A549 (cell line): ENCODE results near the gene EIF3A. TPM values are rescaled to one million over a fixed set of nuclear protein-coding genes. Genes with fewer than 3 reads are reported as not detected.

Experiments
- ATAC-seq, 2 experiments: fragments of 200-7000 bp in 1 of 2; fragments of >200 bp in 1 of 2; cut with Nextera tagmentation in 1 of 2; cut with Tn5 transposase in 1 of 2; 3 replicates each; pipeline versions ENCODE4 v1.8.0 to v1.9.1; 2018 to 2020; ENCODE audit warnings: mild to moderate bottlenecking in 1 of 2, moderate library complexity in 1 of 2
- CTCF ChIA-PET: fragments of 300-600 bp; sonication (Branson Sonifier 250); formaldehyde crosslinking; extraction: SDS; loops from one replicate; lab custom pipeline; 2021; ENCODE audit warnings: antibody characterized with exemption, inconsistent platforms; lab: Yijun Ruan, JAX
- POLR2A ChIA-PET: fragments of 350-600 bp; formaldehyde crosslinking; extraction: SDS; loops from one replicate; lab custom pipeline; 2021; ENCODE audit warnings: antibody characterized with exemption, inconsistent platforms; lab: Yijun Ruan, JAX
- DNase-seq, 2 experiments: peaks; one replicate each; pipeline versions ENCODE4 v3.0.0 to v3.0.0-alpha.2; 2011 to 2016; ENCODE audit warnings: low read depth in 1 of 2, low spot score in 1 of 2
- FAIRE-seq: peaks from 2 replicates; lab custom pipeline; 2011; peaks lifted over from hg19 to GRCh38; lab: Jason Lieb, UNC
- H3K27ac ChIP-seq, 2 experiments: fragments of >200 bp; sonication (Bioruptor Twin); formaldehyde crosslinking; 3 replicates each; pipeline ENCODE4 v1.5.1; 2016 to 2017
- H3K4me1 ChIP-seq: fragments of >200 bp; sonication (Bioruptor Twin); formaldehyde crosslinking; 3 replicates; pipeline ENCODE4 v1.6.1; 2016
- H3K4me2 ChIP-seq: fragments of >200 bp; sonication (Bioruptor Twin); formaldehyde crosslinking; 3 replicates; pipeline ENCODE4 v1.6.1; 2016
- H3K4me3 ChIP-seq: fragments of >200 bp; sonication (Bioruptor Twin); formaldehyde crosslinking; 3 replicates; pipeline ENCODE4 v1.5.1; 2016
- H3K9me3 ChIP-seq: fragments of >200 bp; sonication (Bioruptor Twin); formaldehyde crosslinking; 3 replicates; pipeline ENCODE4 v1.6.1; 2016
- ATOH8 ChIP-seq: fragments of 250-450 bp; sonication (Bioruptor Pico); IDR thresholded peaks from 2 replicates; pipeline ENCODE4 v1.5.0; 2020; ENCODE audit warnings: low read depth, mild to moderate bottlenecking, moderate library complexity
- CBX2 ChIP-seq: fragments of 200-600 bp; sonication (generic); IDR thresholded peaks from 2 replicates; pipeline ENCODE4 v1.6.1; 2016; ENCODE audit warnings: low read depth, mild to moderate bottlenecking, borderline replicate concordance
- EHMT2 ChIP-seq: fragments of 200-600 bp; sonication (generic); IDR thresholded peaks from 2 replicates; pipeline ENCODE4 v1.6.1; 2016; ENCODE audit warnings: antibody characterized with exemption, low read depth, mild to moderate bottlenecking, moderate library complexity
- EP300 ChIP-seq, 2 experiments: fragments of >200 bp; sonication (Bioruptor Twin); formaldehyde crosslinking; IDR thresholded peaks; 2 replicates in 1 of 2; 3 replicates in 1 of 2; pipeline ENCODE4 v1.6.1; 2016 to 2017
- ESRRA ChIP-seq: fragments of 150-350 bp; IDR thresholded peaks from 2 replicates; pipeline ENCODE4 v1.6.1; 2014; ENCODE audit warnings: mild to moderate bottlenecking, low read length, borderline replicate concordance
- HES2 ChIP-seq: fragments of >200 bp; sonication (Bioruptor Twin); formaldehyde crosslinking; IDR thresholded peaks from 2 replicates; pipeline ENCODE4 v1.6.1; 2016
- HOXA7 ChIP-seq: fragments of 250-450 bp; sonication (Bioruptor Pico); IDR thresholded peaks from 2 replicates; pipeline ENCODE4 v1.5.0; 2020; ENCODE audit warnings: mild to moderate bottlenecking, moderate library complexity
- HOXB5 ChIP-seq: fragments of 250-450 bp; sonication (Bioruptor Pico); IDR thresholded peaks from 2 replicates; pipeline ENCODE4 v1.5.0; 2020; ENCODE audit warnings: mild to moderate bottlenecking, moderate library complexity
- JUN ChIP-seq, 2 experiments: fragments of >200 bp; sonication (Bioruptor Twin); formaldehyde crosslinking; IDR thresholded peaks; 2 replicates in 1 of 2; 3 replicates in 1 of 2; pipeline ENCODE4 v1.6.1; 2016 to 2017
- JUNB ChIP-seq: fragments of >200 bp; sonication (Bioruptor Twin); formaldehyde crosslinking; IDR thresholded peaks from 2 replicates; pipeline ENCODE4 v1.6.1; 2016
- KDM5A ChIP-seq: fragments of 200-600 bp; sonication (generic); IDR thresholded peaks from 2 replicates; pipeline ENCODE4 v1.6.1; 2016; ENCODE audit warnings: antibody characterized with exemption, mild to moderate bottlenecking
- MAFK ChIP-seq: fragments of 450-650 bp; IDR thresholded peaks from 2 replicates; pipeline ENCODE4 v1.6.1; 2014; ENCODE audit not compliant: partially characterized antibody
- MAZ ChIP-seq: fragments of 150-350 bp; IDR thresholded peaks from 2 replicates; pipeline ENCODE4 v1.6.1; 2014; ENCODE audit warnings: antibody characterized with exemption, low read depth, low read length, borderline replicate concordance
- NFE2L2 ChIP-seq: fragments of 150-350 bp; conservative IDR thresholded peaks from 2 replicates; pipeline ENCODE4 v1.6.1; 2014; ENCODE audit warnings: low read length
- NR3C1 ChIP-seq: fragments of >200 bp; sonication (Bioruptor Twin); formaldehyde crosslinking; IDR thresholded peaks from 3 replicates; pipeline ENCODE4 v1.6.1; 2017
- POLR2A ChIP-seq: IDR thresholded peaks from 2 replicates; pipeline ENCODE4 v1.6.1; 2012; ENCODE audit warnings: mild to moderate bottlenecking, low read length
- RAD21 ChIP-seq, 2 experiments: fragments of >200 bp in 1 of 2; sonication (Bioruptor Twin) in 1 of 2; formaldehyde crosslinking in 1 of 2; IDR thresholded peaks in 1 of 2; conservative IDR thresholded peaks in 1 of 2; 2 replicates in 1 of 2; 3 replicates in 1 of 2; pipeline ENCODE4 v1.6.1; 2012 to 2018; ENCODE audit warnings: inconsistent platforms in 1 of 2
- REST ChIP-seq: fragments of 200-600 bp; sonication (generic); IDR thresholded peaks from 2 replicates; pipeline ENCODE4 v1.6.1; 2016; ENCODE audit warnings: antibody characterized with exemption, mild to moderate bottlenecking, moderate library complexity
- TFCP2L1 ChIP-seq: fragments of 250-450 bp; sonication (Bioruptor Pico); IDR thresholded peaks from 2 replicates; pipeline ENCODE4 v1.5.0; 2021; ENCODE audit warnings: mild to moderate bottlenecking
- TP53 ChIP-seq: fragments of 250-450 bp; sonication (Bioruptor Pico); IDR thresholded peaks from 2 replicates; pipeline ENCODE4 v1.5.0; 2021; ENCODE audit warnings: mild to moderate bottlenecking, moderate library complexity
- USF2 ChIP-seq: fragments of 450-650 bp; IDR thresholded peaks from 2 replicates; pipeline ENCODE4 v1.6.1; 2014; ENCODE audit warnings: antibody characterized with exemption
- ZFP36 ChIP-seq: fragments of 450-650 bp; IDR thresholded peaks from 2 replicates; pipeline ENCODE4 v1.6.1; 2014; ENCODE audit warnings: borderline replicate concordance; ENCODE audit not compliant: partially characterized antibody
- ZSCAN20 ChIP-seq: fragments of 250-450 bp; sonication (Bioruptor Pico); IDR thresholded peaks from 2 replicates; pipeline ENCODE4 v1.8.0; 2022; ENCODE audit warnings: mild to moderate bottlenecking, moderate library complexity
- WGBS: methylation state at CpG from one replicate; pipeline ENCODE4 v1.1.6; 2017; ENCODE audit errors: missing lambda C conversion rate; 5-methylcytosine and 5-hydroxymethylcytosine counted together
- polyA plus RNA-seq, 4 experiments: library from polyadenylated mRNA; depleted of rRNA in 3 of 4; stranded (reverse); fragments of >200 nt; fragmentation: RNase III in 1 of 4; extraction: RNeasy Plus Mini Kit Qiagen cat#74134 plus additional on column Dnase treatment in 1 of 4; gene quantifications; 2 replicates in 3 of 4; 3 replicates in 1 of 4; pipeline ENCODE4 v1.2.3, GENCODE V29; 2011 to 2017

EIF3A gene
- polyA plus RNA-seq, 2 of the 4 experiments (the other 2 are of a cell fraction) = 71.0 to 154 TPM

GRCh38 chr10:119079599-119080520 is 757 bp downstream of the EIF3A start (continued):
- TF ChIP-seq JUNB (no peak), MAFK (no peak), TFCP2L1 (0 out of 2 replicates have a peak, but pooled peaks have one; percentile 40), HOXA7 (CRISPR knock-in tag) (no peak), MAZ (no peak), ZFP36 (no peak), CBX2 (no peak), REST (peak; percentile 64), ESRRA (0 out of 2 replicates have a peak, but pooled peaks have one; percentile 20), ATOH8 (CRISPR knock-in tag) (no peak), NR3C1 (no peak)

GRCh38 chr10:119078422-119079179 is 2.0 kb downstream of the EIF3A start:
- ATAC-seq (no peak), FAIRE-seq (no peak), DNase-seq (no peak)
- no peaks in the 10 kb centered on the region for H3K9me3 ChIP-seq
- ChIA-PET CTCF (no interaction called here), POLR2A (no interaction called here)
- peaks cover 40% of the 10 kb centered on the region for H3K4me1 ChIP-seq
- H3K4me3 ChIP-seq = peak overlapping the region; percentile 85
- H3K27ac ChIP-seq = peak overlapping the region; percentile 14 to 17; a peak in 2 of 6 replicates
- 27% methylated on average over 10 of the region's 10 CpGs for WGBS
- TF ChIP-seq ZSCAN20 (CRISPR knock-in tag) = no peak
- no peak for TF ChIP-seq TP53
- no peak for TF ChIP-seq KDM5A
- no peak for TF ChIP-seq JUN (IDR thresholded peaks at IDR 0.05)
- no peak for TF ChIP-seq HES2
- TF ChIP-seq RAD21 (conservative IDR thresholded peaks at IDR 0.05 in 1 of 2, IDR thresholded peaks at IDR 0.05 in 1 of 2) = no peak
- no peak for TF ChIP-seq ZFP36
- no peak for TF ChIP-seq NFE2L2
- no peak for TF ChIP-seq EP300 (IDR thresholded peaks at IDR 0.05)
- TF ChIP-seq EHMT2 = no peak
- no peak for TF ChIP-seq JUNB
- no peak for TF ChIP-seq HOXB5 (CRISPR knock-in tag)
- TF ChIP-seq POLR2A = no peak
- no peak for TF ChIP-seq USF2
- no peak for TF ChIP-seq TFCP2L1
- TF ChIP-seq ESRRA = no peak
- H3K4me2 ChIP-seq = peak overlapping the region; percentile 98
